HL-60 (cell line): ENCODE data around the gene ASB16.

Experiments used
- DNase-seq, 2 experiments: peaks; one replicate each; pipeline ENCODE4 v3.0.0-alpha.2; 2010 to 2020; ENCODE audit warnings: low read depth in 1 of 2, low spot score in 1 of 2
- H3K27ac ChIP-seq: fragments of 250-450 bp; sonication (Bioruptor Pico); replicated peaks from 2 replicates; pipeline ENCODE4 v1.5.1; 2020; ENCODE audit warnings: mild to moderate bottlenecking, moderate library complexity
- H3K27me3 ChIP-seq: fragments of 250-450 bp; sonication (Bioruptor Pico); 2 replicates; pipeline ENCODE4 v1.5.1; 2021; ENCODE audit warnings: mild to moderate bottlenecking, moderate library complexity; ENCODE audit not compliant: insufficient read depth, poor library complexity, severe bottlenecking
- H3K4me3 ChIP-seq: replicated peaks from 2 replicates; pipeline ENCODE4 v1.5.1; 2011; ENCODE audit warnings: mild to moderate bottlenecking, control low read depth, low read length; ENCODE audit not compliant: insufficient read depth
- GABPA ChIP-seq: IDR thresholded peaks from 2 replicates; pipeline ENCODE4 v1.6.1; 2012; ENCODE audit warnings: low read depth
- POLR2AphosphoS5 ChIP-seq: IDR thresholded peaks from 2 replicates; pipeline ENCODE4 v1.6.1; 2012; ENCODE audit warnings: low read depth
- SPI1 ChIP-seq: IDR thresholded peaks from 2 replicates; pipeline ENCODE4 v1.6.1; 2012; ENCODE audit warnings: low read depth, mild to moderate bottlenecking, borderline replicate concordance
- TF ChIP-seq, protein P1 (sequence below): IDR thresholded peaks from 2 replicates; pipeline ENCODE4 v1.6.1; 2012; ENCODE audit warnings: low read depth; ENCODE audit not compliant: insufficient replicate concordance
- TF ChIP-seq, protein P2 (sequence below): IDR thresholded peaks from one replicate; pipeline ENCODE4 v1.5.1; 2011; ENCODE audit warnings: low read length, control low read depth, inconsistent platforms; ENCODE audit not compliant: insufficient read depth

The ASB16 gene

DNA sequence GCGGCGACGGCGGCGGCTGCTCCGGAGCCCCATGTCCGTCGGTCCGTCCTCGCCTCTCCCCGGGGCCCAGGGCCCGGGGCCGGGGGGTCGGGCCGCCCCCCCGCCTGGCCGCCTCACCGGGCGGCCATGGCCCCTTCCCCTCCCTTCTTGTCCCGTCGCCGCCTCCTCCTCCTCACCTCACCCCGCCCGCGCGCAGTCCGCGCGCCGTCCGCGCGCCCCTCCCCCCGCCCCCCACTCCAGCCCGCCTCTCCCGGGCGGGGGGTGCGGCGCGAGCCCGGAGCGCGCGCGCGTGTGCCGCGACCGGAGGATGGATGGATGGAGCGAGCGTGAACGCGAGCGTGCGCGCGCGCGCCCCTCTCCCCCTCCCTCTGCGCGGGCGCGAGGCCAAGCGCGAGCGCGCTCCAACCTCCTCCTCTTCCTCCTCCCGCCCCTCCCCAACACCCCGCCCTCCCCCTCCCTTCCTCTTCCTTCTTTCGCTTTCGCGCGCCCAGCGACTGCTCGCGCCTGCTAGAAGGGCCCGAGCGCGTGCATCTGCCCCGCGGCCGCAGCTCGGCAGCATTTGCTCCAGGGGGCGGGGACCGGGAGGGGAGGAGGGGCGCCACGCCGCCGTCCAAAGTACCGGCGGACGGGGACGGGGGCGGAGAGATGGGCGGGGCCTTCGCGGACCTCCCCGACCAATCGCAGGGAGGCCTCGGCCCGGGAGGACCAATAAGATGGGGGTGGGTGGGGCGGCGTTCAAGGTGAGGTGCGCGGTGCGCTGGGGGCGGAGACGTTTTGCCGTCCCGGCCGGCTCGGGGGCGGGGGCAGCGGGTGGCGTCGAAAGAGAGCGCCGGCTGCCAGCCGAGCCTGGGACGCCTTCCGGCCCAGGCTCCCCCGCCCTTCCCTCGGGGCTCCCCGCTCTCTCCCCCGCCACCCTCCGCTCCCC is 29.3 kb downstream of the ASB16 start, which contains the start of gene ATXN7L3:
Gene ATXN7L3 (minus strand): TSS at position 332 of the 925 bp plus-strand sequence. CDS start 1,814 bp downstream, outside the sequence.
- no peak for TF ChIP-seq GABPA
- TF ChIP-seq POLR2AphosphoS5, result no peak
- TF ChIP-seq SPI1, result no peak
- H3K27me3 ChIP-seq, result no peaks in the 10 kb centered on the region
- peak; percentile 96 to 99 for DNase-seq
- peak within 1 kb of the TSS; percentile 75 for H3K4me3 ChIP-seq
- peak within 1 kb of the TSS; percentile 95 for H3K27ac ChIP-seq

DNA sequence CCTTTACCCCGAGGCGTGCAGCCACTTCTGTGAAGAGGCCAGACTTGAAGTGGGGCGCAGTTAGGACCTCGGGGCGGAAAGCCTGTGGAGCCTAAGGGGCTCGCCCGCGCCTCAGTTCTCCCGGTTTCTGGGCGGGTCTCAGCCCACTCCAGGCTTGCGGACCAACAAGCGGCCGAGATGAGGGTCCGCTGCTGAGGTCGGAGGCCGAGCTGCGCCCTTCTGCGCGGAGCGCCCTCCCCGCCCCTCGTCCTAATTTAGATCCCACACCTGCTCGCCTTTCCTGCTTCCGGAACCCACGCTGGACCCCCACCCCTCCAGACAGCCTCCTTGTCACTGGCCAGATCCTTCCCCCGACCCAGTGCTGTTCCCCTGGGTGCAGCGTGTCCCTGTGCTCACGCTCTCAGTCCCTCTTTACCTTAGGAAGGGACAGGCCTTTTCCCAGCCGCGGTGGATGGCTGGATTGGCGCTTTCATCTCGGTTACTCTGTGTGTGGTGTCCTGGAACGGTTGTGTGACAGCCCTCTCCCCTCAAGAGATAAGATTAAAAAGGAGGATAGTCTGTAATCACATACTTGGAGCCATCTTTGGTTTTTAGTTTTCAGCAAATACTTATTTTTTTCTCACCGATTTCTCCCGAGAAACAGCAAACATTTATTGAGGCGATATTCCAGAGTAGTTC is 30.1 kb downstream of the ASB16 start:
- no peak for DNase-seq
- Histone ChIP-seq H3K27ac (peak overlapping the region; percentile 95), H3K27me3 (no peaks in the 10 kb centered on the region), H3K4me3 (peak overlapping the region; percentile 64)
- TF ChIP-seq POLR2AphosphoS5 (peak; percentile 65), SPI1 (no peak)
- TF ChIP-seq, protein P1, sequence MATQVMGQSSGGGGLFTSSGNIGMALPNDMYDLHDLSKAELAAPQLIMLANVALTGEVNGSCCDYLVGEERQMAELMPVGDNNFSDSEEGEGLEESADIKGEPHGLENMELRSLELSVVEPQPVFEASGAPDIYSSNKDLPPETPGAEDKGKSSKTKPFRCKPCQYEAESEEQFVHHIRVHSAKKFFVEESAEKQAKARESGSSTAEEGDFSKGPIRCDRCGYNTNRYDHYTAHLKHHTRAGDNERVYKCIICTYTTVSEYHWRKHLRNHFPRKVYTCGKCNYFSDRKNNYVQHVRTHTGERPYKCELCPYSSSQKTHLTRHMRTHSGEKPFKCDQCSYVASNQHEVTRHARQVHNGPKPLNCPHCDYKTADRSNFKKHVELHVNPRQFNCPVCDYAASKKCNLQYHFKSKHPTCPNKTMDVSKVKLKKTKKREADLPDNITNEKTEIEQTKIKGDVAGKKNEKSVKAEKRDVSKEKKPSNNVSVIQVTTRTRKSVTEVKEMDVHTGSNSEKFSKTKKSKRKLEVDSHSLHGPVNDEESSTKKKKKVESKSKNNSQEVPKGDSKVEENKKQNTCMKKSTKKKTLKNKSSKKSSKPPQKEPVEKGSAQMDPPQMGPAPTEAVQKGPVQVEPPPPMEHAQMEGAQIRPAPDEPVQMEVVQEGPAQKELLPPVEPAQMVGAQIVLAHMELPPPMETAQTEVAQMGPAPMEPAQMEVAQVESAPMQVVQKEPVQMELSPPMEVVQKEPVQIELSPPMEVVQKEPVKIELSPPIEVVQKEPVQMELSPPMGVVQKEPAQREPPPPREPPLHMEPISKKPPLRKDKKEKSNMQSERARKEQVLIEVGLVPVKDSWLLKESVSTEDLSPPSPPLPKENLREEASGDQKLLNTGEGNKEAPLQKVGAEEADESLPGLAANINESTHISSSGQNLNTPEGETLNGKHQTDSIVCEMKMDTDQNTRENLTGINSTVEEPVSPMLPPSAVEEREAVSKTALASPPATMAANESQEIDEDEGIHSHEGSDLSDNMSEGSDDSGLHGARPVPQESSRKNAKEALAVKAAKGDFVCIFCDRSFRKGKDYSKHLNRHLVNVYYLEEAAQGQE, result no peak
- TF ChIP-seq, protein P2, sequence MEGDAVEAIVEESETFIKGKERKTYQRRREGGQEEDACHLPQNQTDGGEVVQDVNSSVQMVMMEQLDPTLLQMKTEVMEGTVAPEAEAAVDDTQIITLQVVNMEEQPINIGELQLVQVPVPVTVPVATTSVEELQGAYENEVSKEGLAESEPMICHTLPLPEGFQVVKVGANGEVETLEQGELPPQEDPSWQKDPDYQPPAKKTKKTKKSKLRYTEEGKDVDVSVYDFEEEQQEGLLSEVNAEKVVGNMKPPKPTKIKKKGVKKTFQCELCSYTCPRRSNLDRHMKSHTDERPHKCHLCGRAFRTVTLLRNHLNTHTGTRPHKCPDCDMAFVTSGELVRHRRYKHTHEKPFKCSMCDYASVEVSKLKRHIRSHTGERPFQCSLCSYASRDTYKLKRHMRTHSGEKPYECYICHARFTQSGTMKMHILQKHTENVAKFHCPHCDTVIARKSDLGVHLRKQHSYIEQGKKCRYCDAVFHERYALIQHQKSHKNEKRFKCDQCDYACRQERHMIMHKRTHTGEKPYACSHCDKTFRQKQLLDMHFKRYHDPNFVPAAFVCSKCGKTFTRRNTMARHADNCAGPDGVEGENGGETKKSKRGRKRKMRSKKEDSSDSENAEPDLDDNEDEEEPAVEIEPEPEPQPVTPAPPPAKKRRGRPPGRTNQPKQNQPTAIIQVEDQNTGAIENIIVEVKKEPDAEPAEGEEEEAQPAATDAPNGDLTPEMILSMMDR, result no peak

DNA sequence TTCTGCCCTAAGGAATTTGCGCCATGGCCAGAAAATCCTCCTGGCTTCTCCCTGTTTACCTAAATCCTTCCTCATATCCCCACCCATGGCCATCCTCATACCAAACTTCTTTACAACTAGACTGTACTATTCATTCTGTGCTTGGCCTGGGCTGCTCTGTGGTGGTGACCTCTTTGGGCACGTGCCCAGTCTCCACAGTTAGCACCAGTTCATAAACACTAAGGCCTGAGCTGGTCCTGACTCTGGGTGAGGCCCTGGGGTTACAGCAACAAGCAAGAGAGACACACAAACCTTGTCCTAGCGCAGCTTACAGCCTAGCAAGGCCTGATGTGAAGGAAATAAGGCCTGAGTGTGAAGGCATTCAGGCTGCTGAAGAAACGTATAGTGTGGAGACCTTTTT is 32.3 kb downstream of the ASB16 start:
- H3K27me3 ChIP-seq, result no peaks in the 10 kb centered on the region

More for the DNA sequence above, 32.3 kb downstream of the ASB16 start:
- no peak for DNase-seq
- Histone ChIP-seq H3K27ac (no peak overlapping the region), H3K4me3 (no peak overlapping the region)
- TF ChIP-seq, protein P2, result no peak
- TF ChIP-seq GABPA (no peak), POLR2AphosphoS5 (no peak), SPI1 (no peak)
- TF ChIP-seq, protein P1, result no peak
